Fibroblast of skin of right biceps (primary cell): ENCODE data around the gene HES2.
"Not testable (repeated sequence)": the region's sequence is repeated elsewhere in the genome, so short reads cannot be mapped to it uniquely, and the experiment has no call there.

ENCODE experiments used
- DNase-seq: peaks from one replicate; pipeline ENCODE4 v3.0.0-alpha.2; 2013

Gene HES2

GRCh38 chr1:6419804-6420453, at the start of gene HES2:
HES2 (minus strand) TSS chr1:6419919; CDS start chr1:6419820, 99 bp downstream.
- DNase-seq, result no peak

GRCh38 chr1:6468729-6469461, 49.2 kb upstream of the HES2 start:
- no peak for DNase-seq

GRCh38 chr1:6467744-6468688, 48.3 kb upstream of the HES2 start:
- DNase-seq, result no peak

GRCh38 chr1:6467224-6467623, 47.5 kb upstream of the HES2 start:
- DNase-seq, result no peak

- DNase-seq, result no peak
Observed at GRCh38 chr1:6466751-6467150, 47.0 kb upstream of the HES2 start.

GRCh38 chr1:6466023-6466422, 46.3 kb upstream of the HES2 start, which contains the start of gene TNFRSF25:
TNFRSF25 (minus strand) TSS chr1:6466173; CDS start chr1:6466107, 66 bp downstream.
- no peak for DNase-seq

- DNase-seq, result no peak
Observed at GRCh38 chr1:6465461-6466005, 45.8 kb upstream of the HES2 start.

- no peak for DNase-seq
Observed at GRCh38 chr1:6464915-6465314, 45.2 kb upstream of the HES2 start.

- no peak for DNase-seq
Observed at GRCh38 chr1:6464514-6464836, 44.8 kb upstream of the HES2 start.

- no peak for DNase-seq
Observed at GRCh38 chr1:6463120-6463412, 43.3 kb upstream of the HES2 start.

GRCh38 chr1:6462412-6463119, 42.8 kb upstream of the HES2 start:
- no peak for DNase-seq

GRCh38 chr1:6461538-6462411, 42.1 kb upstream of the HES2 start:
- no peak for DNase-seq

- DNase-seq, result no peak
Observed at GRCh38 chr1:6461051-6461530, 41.4 kb upstream of the HES2 start.

GRCh38 chr1:6460301-6461050, 40.8 kb upstream of the HES2 start:
- no peak for DNase-seq

GRCh38 chr1:6459850-6460265, 40.1 kb upstream of the HES2 start:
- DNase-seq, result no peak

- no peak for DNase-seq
Observed at GRCh38 chr1:6456800-6457466, 37.2 kb upstream of the HES2 start.

GRCh38 chr1:6455752-6456520, 36.2 kb upstream of the HES2 start:
- DNase-seq, result not testable (repeated sequence)

GRCh38 chr1:6454856-6455751, 35.4 kb upstream of the HES2 start:
- DNase-seq, result no peak
